CD4-positive, alpha-beta memory T cell (primary cell): ENCODE measurements around the gene JDP2. TPM values are rescaled to one million over a fixed set of nuclear protein-coding genes. Genes with fewer than 3 reads are reported as not detected.
A peak's percentile ranks its signal among the peaks of the same experiment; 100 is the strongest.

Experiments
- CTCF ChIA-PET: fragments of 350-600 bp; sonication (Branson Sonifier 250); formaldehyde crosslinking; loops from one replicate; lab custom pipeline; 2021; ENCODE audit warnings: inconsistent platforms; ENCODE audit not compliant: partially characterized antibody; lab: Charles Lee
- POLR2A ChIA-PET: fragments of 350-600 bp; sonication (Branson Sonifier 250); formaldehyde crosslinking; loops from one replicate; lab custom pipeline; 2021; ENCODE audit not compliant: partially characterized antibody; lab: Charles Lee
- DNase-seq, 5 donors: peaks; one replicate each; pipeline versions ENCODE4 v3.0.0 to v3.0.0-alpha.2; 2020 to 2022; ENCODE audit warnings: mixed read lengths in 1 of 5
- H3K27ac ChIP-seq: one replicate; pipeline ENCODE4 v1.7.0; 2013; ENCODE audit warnings: low read depth, low read length
- H3K27me3 ChIP-seq: 2 replicates; pipeline ENCODE4 v1.7.0; 2013; ENCODE audit warnings: mild to moderate bottlenecking, low read length, moderate library complexity; ENCODE audit not compliant: insufficient read depth
- H3K36me3 ChIP-seq: 2 replicates; pipeline ENCODE4 v1.7.0; 2013; ENCODE audit warnings: mild to moderate bottlenecking, low read length, moderate library complexity; ENCODE audit not compliant: insufficient read depth
- H3K4me1 ChIP-seq: 2 replicates; pipeline ENCODE4 v1.7.0; 2013; ENCODE audit warnings: mild to moderate bottlenecking, low read length, moderate library complexity; ENCODE audit not compliant: insufficient read depth
- H3K4me3 ChIP-seq, 2 donors: one replicate each; pipeline ENCODE4 v1.7.0; 2013; ENCODE audit warnings: low read length in 2 of 2, mild to moderate bottlenecking in 1 of 2
- H3K9me3 ChIP-seq, 2 donors: one replicate each; pipeline ENCODE4 v1.7.0; 2013; ENCODE audit warnings: low read length in 2 of 2, control low read depth in 1 of 2; ENCODE audit not compliant: control insufficient read depth in 1 of 2
- H3K27ac Mint-ChIP-seq, 7 donors: one replicate each; pipeline ENCODE4 v1.8.0; 2020 to 2021; ENCODE audit warnings: mixed read lengths in 7 of 7, mild to moderate bottlenecking in 6 of 7, inconsistent platforms in 3 of 7, moderate library complexity in 3 of 7
- H3K27me3 Mint-ChIP-seq, 2 donors: one replicate each; pipeline ENCODE4 v1.8.0; 2020 to 2021; ENCODE audit warnings: mixed read lengths in 2 of 2
- H3K36me3 Mint-ChIP-seq, 2 donors: one replicate each; pipeline ENCODE4 v1.8.0; 2020 to 2021; ENCODE audit warnings: mixed read lengths in 2 of 2, inconsistent platforms in 1 of 2, mild to moderate bottlenecking in 1 of 2
- H3K4me1 Mint-ChIP-seq, 4 donors: one replicate each; pipeline ENCODE4 v1.8.0; 2020 to 2021; ENCODE audit warnings: mixed read lengths in 4 of 4, mild to moderate bottlenecking in 1 of 4
- H3K4me3 Mint-ChIP-seq, 8 donors: one replicate each; pipeline ENCODE4 v1.8.0; 2020 to 2021; ENCODE audit warnings: mixed read lengths in 8 of 8, mild to moderate bottlenecking in 7 of 8, moderate library complexity in 6 of 8, inconsistent platforms in 3 of 8
- H3K9me3 Mint-ChIP-seq, 8 donors: one replicate each; pipeline ENCODE4 v1.8.0; 2020 to 2021; ENCODE audit warnings: mixed read lengths in 8 of 8, mild to moderate bottlenecking in 5 of 8, inconsistent platforms in 3 of 8, moderate library complexity in 1 of 8
- intact Hi-C: fragments of 100-400 bp; cut with micrococcal nuclease; formaldehyde crosslinking; loops from one replicate; pipeline ENCODE4 v1.15.1; 2023
- polyA plus RNA-seq, 2 donors: library from polyadenylated mRNA; unstranded; fragments of 300-500 nt; fragmentation: Illumina TruSeq; gene quantifications; one replicate each; pipeline ENCODE4 v1.2.3, GENCODE V29; 2021
- total RNA-seq, 2 experiments: library from RNA; stranded (reverse); gene quantifications; one replicate each; pipeline ENCODE4 v1.2.3, GENCODE V29; 2021

JDP2 gene
- total and polyA plus RNA-seq, 4 experiments from 2014 or later, result 0.20 to 0.79 (median 0.78) TPM; not detected in 1

DNA sequence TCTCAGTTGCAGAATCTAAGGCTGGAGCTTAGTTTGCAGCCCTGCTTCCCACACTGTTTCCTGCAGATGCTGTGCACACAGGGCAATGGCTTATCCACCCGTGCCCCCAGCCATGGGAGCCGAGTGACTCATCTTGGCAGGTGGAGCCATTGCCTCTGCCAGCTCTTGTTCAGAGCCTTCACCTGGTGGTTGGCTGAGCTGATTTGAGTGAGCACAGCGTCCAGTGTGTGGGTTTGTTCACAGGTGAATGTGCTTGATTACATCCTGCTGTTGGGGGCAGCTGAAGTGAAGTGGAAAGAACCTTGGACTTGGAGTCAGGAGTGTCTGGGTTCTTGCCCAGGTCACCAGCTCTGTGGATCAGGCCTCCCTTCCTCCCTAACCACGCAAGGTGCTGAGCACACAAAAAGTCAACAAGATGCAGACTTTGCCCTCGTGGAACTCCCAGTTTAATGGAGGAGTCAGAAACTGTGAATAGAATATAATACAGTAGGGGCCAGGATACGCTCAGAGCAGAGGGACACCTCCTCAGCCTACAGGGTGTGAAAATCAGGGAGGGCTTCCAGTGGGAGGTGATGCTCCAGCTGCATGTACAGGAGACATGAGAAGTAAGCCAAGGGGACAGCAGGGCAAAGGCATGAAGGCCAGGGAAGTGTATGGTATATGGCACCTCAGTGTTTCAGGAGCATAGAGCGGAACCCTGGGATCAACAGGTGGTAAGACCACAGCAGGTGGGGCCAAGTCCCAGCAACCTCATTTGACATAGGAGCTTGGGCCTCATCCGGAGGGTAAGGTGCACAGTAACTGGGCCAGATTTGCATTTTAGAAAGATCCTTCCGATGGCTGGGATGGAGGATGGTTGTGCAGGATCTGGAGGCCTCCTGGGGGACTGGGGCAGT is 22.8 kb downstream of the JDP2 start:
- POLR2A ChIA-PET, result no interaction called here
- Histone ChIP-seq H3K27ac (no peak overlapping the region), H3K4me3 (no peak overlapping the region), H3K36me3 (no peaks in the 10 kb centered on the region), H3K27me3 (no peaks in the 10 kb centered on the region), H3K4me1 (no peaks in the 10 kb centered on the region), H3K9me3 (no peaks in the 10 kb centered on the region)
- H3K27me3 Mint-ChIP-seq, result no peaks in the 10 kb centered on the region
- no peaks in the 10 kb centered on the region for H3K9me3 Mint-ChIP-seq
- CTCF ChIA-PET, result interaction anchor here (1.8 kb wide), 1 partner anchor 142 kb away, joined by 5 read pairs; no protein-coding TSS in a partner anchor
- H3K4me1 Mint-ChIP-seq, result no peaks in the 10 kb centered on the region
- H3K27ac Mint-ChIP-seq, result no peak overlapping the region
- no peaks in the 10 kb centered on the region for H3K36me3 Mint-ChIP-seq
- no peak for DNase-seq
- intact Hi-C loops, result no loop called here
- H3K4me3 Mint-ChIP-seq, result no peak overlapping the region

DNA sequence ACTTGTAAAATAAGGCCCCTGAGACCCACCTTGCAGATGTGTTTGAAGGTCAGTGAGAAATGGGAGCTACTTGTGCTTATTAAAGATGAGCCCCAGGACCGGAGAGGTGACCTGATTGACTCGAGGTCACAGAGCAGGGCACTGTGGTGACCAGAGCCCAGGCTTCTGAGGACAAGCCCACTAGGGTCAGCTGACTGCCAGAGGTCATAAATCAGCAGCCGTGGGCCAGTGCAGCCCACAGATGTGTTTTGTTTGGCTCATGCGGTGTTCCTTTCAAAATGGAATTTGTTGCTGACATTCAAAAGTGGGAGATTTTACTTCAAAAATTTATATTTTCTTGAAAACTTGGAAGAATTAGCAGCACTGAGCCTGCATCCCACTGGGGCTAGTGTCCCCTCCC is 24.5 kb downstream of the JDP2 start:
- Mint-ChIP-seq H3K27me3 (no peaks in the 10 kb centered on the region), H3K27ac (no peak overlapping the region), H3K4me1 (no peaks in the 10 kb centered on the region), H3K36me3 (no peaks in the 10 kb centered on the region), H3K4me3 (no peak overlapping the region), H3K9me3 (no peaks in the 10 kb centered on the region)
- Histone ChIP-seq H3K27me3 (no peaks in the 10 kb centered on the region), H3K9me3 (no peaks in the 10 kb centered on the region), H3K4me3 (no peak overlapping the region), H3K36me3 (no peaks in the 10 kb centered on the region), H3K4me1 (no peaks in the 10 kb centered on the region), H3K27ac (no peak overlapping the region)
- POLR2A ChIA-PET, result no interaction called here
- CTCF ChIA-PET, result interaction anchor here (2.6 kb wide), 1 partner anchor 144 kb away, joined by 11 read pairs; no protein-coding TSS in a partner anchor
- intact Hi-C loops, result no loop called here
- no peak for DNase-seq

DNA sequence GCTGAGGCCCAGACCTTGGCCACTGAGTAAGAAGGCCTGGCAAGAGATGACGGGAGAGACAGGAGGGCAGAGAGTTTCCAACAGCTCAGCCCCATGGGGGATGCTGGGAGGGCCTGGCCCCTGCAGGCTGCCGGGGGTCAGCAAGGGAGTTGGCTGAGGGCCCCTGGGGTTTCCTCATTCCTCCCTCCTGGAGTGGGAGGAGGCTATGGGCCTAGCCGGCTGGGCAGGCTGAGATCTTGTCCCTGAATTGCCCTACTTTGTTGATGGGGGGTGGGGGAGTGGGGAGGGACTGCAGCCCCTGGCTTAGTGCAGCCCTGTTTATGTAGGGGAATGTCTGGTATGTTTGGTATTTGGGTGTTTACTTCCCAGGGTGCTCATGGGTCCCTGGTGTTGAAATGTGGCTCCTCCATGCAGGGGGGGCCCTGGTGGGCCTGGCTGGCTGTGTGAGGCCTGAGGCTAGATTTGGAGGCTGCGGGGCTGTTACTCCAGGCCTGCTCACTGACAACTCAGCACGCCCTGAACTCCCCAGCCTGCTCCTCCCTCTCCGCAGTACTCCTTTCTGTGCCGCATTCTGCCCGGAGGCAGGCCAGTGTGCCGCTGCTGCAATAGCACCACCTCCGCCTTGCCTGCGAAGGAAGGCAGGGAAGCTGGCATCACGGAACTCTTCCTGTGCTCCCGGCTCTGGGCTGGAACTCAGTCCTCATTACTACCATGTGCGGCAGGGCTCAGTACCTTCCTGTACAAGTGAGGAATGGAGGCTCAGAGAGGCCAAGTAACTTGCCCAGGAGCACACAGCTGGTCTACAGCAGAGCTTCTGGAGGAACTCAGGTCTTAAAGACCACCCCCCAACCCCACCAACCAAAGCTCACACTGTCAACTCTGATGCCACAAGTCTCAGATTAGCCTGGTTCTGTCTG is 25.3 kb downstream of the JDP2 start:
- intact Hi-C loops, result no loop called here
- Mint-ChIP-seq H3K4me3 (no peak overlapping the region), H3K4me1 (no peaks in the 10 kb centered on the region), H3K9me3 (no peaks in the 10 kb centered on the region), H3K27me3 (no peaks in the 10 kb centered on the region), H3K27ac (peak overlapping the region in 1 of 7 donors; percentile 63), H3K36me3 (no peaks in the 10 kb centered on the region)
- Histone ChIP-seq H3K27ac (no peak overlapping the region), H3K4me1 (no peaks in the 10 kb centered on the region), H3K36me3 (no peaks in the 10 kb centered on the region), H3K9me3 (no peaks in the 10 kb centered on the region), H3K27me3 (no peaks in the 10 kb centered on the region), H3K4me3 (no peak overlapping the region)
- POLR2A ChIA-PET, result no interaction called here
- CTCF ChIA-PET, result interaction anchor here (0.7 to 2.6 kb wide), 4 partner anchors 36 to 321 kb away, joined by 3 to 11 read pairs (median 5); no protein-coding TSS in a partner anchor
- no peak for DNase-seq

DNA sequence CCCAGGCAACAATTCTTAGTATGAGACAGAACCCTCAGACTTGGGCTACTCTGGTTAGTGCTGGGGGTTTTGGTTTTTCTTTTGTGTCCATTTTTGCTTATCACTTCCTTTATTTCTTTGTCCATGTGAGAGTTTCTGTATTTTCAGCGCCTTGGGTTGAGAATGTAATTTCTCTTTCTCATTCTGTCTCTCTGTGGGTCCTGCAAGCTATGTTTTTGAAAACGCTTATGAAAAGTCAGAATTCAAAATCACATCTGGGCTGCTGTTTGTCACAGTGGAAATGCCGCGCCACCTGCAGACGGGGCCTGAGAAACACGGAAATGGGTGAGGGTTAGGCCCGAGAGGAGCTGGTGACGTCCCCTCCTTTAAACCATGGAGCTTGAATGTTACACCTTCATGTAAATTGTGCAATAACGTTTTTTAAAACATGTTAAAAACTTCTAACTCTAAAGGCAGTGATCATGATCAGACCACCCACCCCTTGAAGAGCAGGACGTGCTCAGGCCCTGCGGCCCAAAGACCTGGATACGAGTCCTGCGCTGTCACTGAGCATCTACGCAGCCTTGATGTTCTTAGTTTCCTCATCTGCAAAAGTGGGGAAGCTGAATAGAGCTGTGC is 26.1 kb downstream of the JDP2 start:
- H3K4me3 Mint-ChIP-seq, result no peak overlapping the region
- H3K4me1 Mint-ChIP-seq, result peaks cover 1 to 6% (median 4%) of the 10 kb centered on the region in 4 donors
- ChIA-PET CTCF (interaction anchor here (0.7 to 2.6 kb wide), 4 partner anchors 35 to 322 kb away, joined by 3 to 11 read pairs (median 5); no protein-coding TSS in a partner anchor), POLR2A (no interaction called here)
- Histone ChIP-seq H3K4me1 (no peaks in the 10 kb centered on the region), H3K27me3 (no peaks in the 10 kb centered on the region), H3K4me3 (no peak overlapping the region), H3K27ac (no peak overlapping the region), H3K9me3 (no peaks in the 10 kb centered on the region), H3K36me3 (no peaks in the 10 kb centered on the region)
- no peaks in the 10 kb centered on the region for H3K9me3 Mint-ChIP-seq
- DNase-seq, result peak in 3 of 5 donors; percentile 4 to 26 (median 7)
- H3K27ac Mint-ChIP-seq, result no peak overlapping the region
- no peaks in the 10 kb centered on the region for H3K27me3 Mint-ChIP-seq
- intact Hi-C loops, result loop anchor here (1.0 kb wide), 1 partner anchor 147 kb away; no protein-coding TSS in a partner anchor
- H3K36me3 Mint-ChIP-seq, result no peaks in the 10 kb centered on the region

DNA sequence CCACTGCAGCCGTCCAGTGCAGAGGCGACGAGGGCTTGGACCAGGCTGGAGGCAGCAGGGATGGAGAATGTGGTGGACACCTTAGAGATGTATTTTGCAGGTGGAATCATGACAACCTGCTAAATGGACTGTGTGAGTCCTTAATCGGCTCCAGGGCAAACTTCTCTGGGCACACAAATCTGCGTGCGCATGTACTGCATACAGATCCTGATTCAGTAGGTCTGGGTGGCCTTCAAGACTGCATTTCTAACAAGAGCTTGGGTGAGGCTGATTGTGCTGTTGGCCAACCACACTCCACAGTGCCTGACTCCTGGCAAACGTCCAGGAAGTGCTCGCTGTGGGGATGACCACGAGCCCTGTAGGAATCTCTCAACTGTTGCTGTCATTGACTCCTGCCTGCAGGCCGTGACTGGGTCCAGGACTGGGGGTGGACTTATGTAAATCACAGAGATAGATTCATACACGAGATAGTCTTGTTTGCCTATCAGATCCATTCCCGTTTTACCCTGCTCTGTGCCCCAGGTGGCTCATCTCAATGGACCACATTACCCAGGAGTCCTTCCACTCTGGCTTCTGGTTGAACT is 27.2 kb downstream of the JDP2 start:
- Histone ChIP-seq H3K4me1 (no peaks in the 10 kb centered on the region), H3K27me3 (no peaks in the 10 kb centered on the region), H3K27ac (no peak overlapping the region), H3K36me3 (no peaks in the 10 kb centered on the region), H3K9me3 (no peaks in the 10 kb centered on the region), H3K4me3 (no peak overlapping the region)
- CTCF ChIA-PET, result interaction anchor here (2.6 kb wide), 1 partner anchor 147 kb away, joined by 11 read pairs; no protein-coding TSS in a partner anchor
- intact Hi-C loops, result loop anchor here (1.0 kb wide), 1 partner anchor 148 kb away; no protein-coding TSS in a partner anchor
- H3K4me1 Mint-ChIP-seq, result peaks cover 1 to 8% (median 5%) of the 10 kb centered on the region in 4 donors
- no peak overlapping the region for H3K4me3 Mint-ChIP-seq
- no peak for DNase-seq
- H3K36me3 Mint-ChIP-seq, result no peaks in the 10 kb centered on the region
- no peaks in the 10 kb centered on the region for H3K27me3 Mint-ChIP-seq
- POLR2A ChIA-PET, result no interaction called here
- H3K27ac Mint-ChIP-seq, result no peak overlapping the region
- no peaks in the 10 kb centered on the region for H3K9me3 Mint-ChIP-seq

DNA sequence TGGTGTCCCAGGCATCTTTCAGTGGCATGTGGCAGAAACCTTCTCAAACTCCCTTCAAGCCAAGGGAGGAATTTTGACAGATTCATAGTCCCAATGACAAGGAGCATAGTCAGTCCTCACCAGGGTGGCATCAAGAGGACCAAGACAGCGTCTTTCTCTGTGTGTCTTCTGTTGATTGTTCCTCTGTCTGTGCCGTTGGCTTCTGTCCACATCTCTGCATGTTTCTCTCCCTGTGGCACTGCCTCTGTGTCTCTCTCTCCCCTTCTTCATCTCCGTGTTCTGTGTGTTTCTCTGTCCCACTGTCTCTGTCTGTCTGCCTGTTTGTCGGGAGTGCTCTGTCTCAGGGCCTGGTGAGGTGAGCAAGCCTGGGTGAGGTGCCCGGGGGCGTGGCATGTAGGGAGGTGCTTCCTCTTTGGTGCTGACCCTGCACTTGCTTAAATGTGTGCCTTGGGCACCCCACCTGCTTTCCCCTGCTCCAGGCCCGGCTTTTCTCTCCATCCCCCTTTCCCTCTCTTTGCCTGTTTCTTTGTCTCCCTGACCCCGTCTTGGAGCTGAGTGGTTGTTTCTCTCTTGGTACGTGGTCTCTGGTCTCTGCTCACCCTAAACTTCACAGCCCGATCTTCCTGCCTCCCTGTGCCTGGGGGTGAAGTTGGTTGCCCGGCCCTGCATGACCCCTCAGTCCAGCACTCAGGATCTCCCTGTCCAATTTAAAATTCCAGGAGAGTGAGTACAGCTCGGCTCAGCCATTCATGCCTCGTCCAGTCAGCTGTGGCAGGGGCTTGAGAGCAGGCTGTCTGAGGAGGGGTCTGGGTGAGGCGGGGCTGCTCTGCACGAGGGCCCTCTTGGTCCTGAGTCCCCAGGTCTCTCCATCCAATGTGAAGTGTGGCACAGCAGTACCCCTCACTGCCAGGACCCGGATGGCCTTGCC is 28.5 kb downstream of the JDP2 start:
- Mint-ChIP-seq H3K4me1 (peaks cover 1 to 8% (median 5%) of the 10 kb centered on the region in 4 donors), H3K4me3 (no peak overlapping the region), H3K9me3 (no peaks in the 10 kb centered on the region), H3K27me3 (no peaks in the 10 kb centered on the region), H3K27ac (no peak overlapping the region), H3K36me3 (no peaks in the 10 kb centered on the region)
- Histone ChIP-seq H3K27ac (no peak overlapping the region), H3K4me1 (no peaks in the 10 kb centered on the region), H3K27me3 (no peaks in the 10 kb centered on the region), H3K9me3 (no peaks in the 10 kb centered on the region), H3K4me3 (no peak overlapping the region), H3K36me3 (no peaks in the 10 kb centered on the region)
- POLR2A ChIA-PET, result no interaction called here
- intact Hi-C loops, result no loop called here
- CTCF ChIA-PET, result no interaction called here
- DNase-seq, result no peak
